Hindlimb muscle (tissue), 1 donor: ENCODE measurements around the gene MED29. TPM values are rescaled to one million over a fixed set of nuclear protein-coding genes. Genes with fewer than 3 reads are reported as not detected.

Experiments used
- DNase-seq: peaks from one replicate; pipeline ENCODE4 v3.0.0-alpha.2; 2013
- polyA plus RNA-seq: library from polyadenylated mRNA; unstranded; fragments of 120-200 nt; gene quantifications from one replicate; pipeline ENCODE4 v1.2.1, GENCODE V29; 2013; ENCODE audit not compliant: insufficient read length

The MED29 gene
- polyA plus RNA-seq, 1 donor, result 25.5 TPM

- no peak for DNase-seq
Observed at GRCh38 chr19:39433480-39434079, 42.4 kb downstream of the MED29 start.

GRCh38 chr19:39434123-39435076 is 43.2 kb downstream of the MED29 start:
- DNase-seq, result no peak

- DNase-seq, result peak; percentile 97
Observed at GRCh38 chr19:39435499-39436349, 44.5 kb downstream of the MED29 start, which contains the start of gene RPS16. Gene RPS16, minus strand, starts transcription at chr19:39435949. Its CDS starts 54 bp downstream, at chr19:39435895.

- DNase-seq, result no peak
Observed at GRCh38 chr19:39436350-39436716, 45.2 kb downstream of the MED29 start.

GRCh38 chr19:39438270-39438934 is 47.2 kb downstream of the MED29 start:
- DNase-seq, result no peak

GRCh38 chr19:39444598-39445195 is 53.5 kb downstream of the MED29 start:
- DNase-seq, result no peak

GRCh38 chr19:39445196-39446111 is 54.3 kb downstream of the MED29 start, which contains the start of gene SUPT5H:
Gene SUPT5H, plus strand, starts transcription at chr19:39445582. Its CDS starts 309 bp downstream, at chr19:39445891.
- peak; percentile 98 for DNase-seq

- DNase-seq, result no peak
Observed at GRCh38 chr19:39446365-39447084, 55.3 kb downstream of the MED29 start.

GRCh38 chr19:39448271-39448670 is 57.1 kb downstream of the MED29 start:
- DNase-seq, result no peak

GRCh38 chr19:39449116-39449797 is 58.1 kb downstream of the MED29 start:
- DNase-seq, result no peak

Other genes with a start within 250 kb of the MED29 start
- 0.26 TPM for gene NCCRP1, start 194.4 kb upstream of the MED29 start, polyA plus RNA-seq
- not detected for gene SYCN, start 187.1 kb upstream of the MED29 start, polyA plus RNA-seq
- not detected for gene IFNL3, start 146.4 kb upstream of the MED29 start, polyA plus RNA-seq
- gene IFNL4, start 142.5 kb upstream of the MED29 start, polyA plus RNA-seq, result not detected
- gene IFNL2, start 123.0 kb upstream of the MED29 start, polyA plus RNA-seq, result not detected
- gene IFNL1, start 95.0 kb upstream of the MED29 start, polyA plus RNA-seq, result not detected
- gene LRFN1, start 70.5 kb upstream of the MED29 start, polyA plus RNA-seq, result 0.99 TPM
- gene GMFG, start 55.3 kb upstream of the MED29 start, polyA plus RNA-seq, result 16.6 TPM
- gene SAMD4B, start 49.0 kb upstream of the MED29 start, polyA plus RNA-seq, result 92.8 TPM
- gene PAF1, start 272 bp upstream of the MED29 start, polyA plus RNA-seq, result 38.6 TPM
- gene ZFP36, start 15.5 kb downstream of the MED29 start, polyA plus RNA-seq, result 60.1 TPM
- gene PLEKHG2, start 21.3 kb downstream of the MED29 start, polyA plus RNA-seq, result 54.9 TPM
- gene RPS16, start 44.6 kb downstream of the MED29 start, polyA plus RNA-seq, result 2,118 TPM
- 87.0 TPM for gene SUPT5H, start 54.2 kb downstream of the MED29 start, polyA plus RNA-seq
- gene TIMM50, start 89.5 kb downstream of the MED29 start, polyA plus RNA-seq, result 53.7 TPM
- 0.12 TPM for gene DLL3, start 107.6 kb downstream of the MED29 start, polyA plus RNA-seq
- not detected for gene SELENOV, start 123.8 kb downstream of the MED29 start, polyA plus RNA-seq
- gene EID2B, start 141.5 kb downstream of the MED29 start, polyA plus RNA-seq, result 2.3 TPM
- 9.2 TPM for gene EID2, start 148.8 kb downstream of the MED29 start, polyA plus RNA-seq
- not detected for gene LGALS13, start 211.1 kb downstream of the MED29 start, polyA plus RNA-seq